Adrenal gland (tissue), 12 donors: ENCODE data around the gene UPP2. TPM values are rescaled to one million over a fixed set of nuclear protein-coding genes. Genes with fewer than 3 reads are reported as not detected.

Experiments
- DNase-seq, 7 donors: peaks; one replicate each; pipeline ENCODE4 v3.0.0-alpha.2; 2019 to 2020
- H3K27ac ChIP-seq, 5 donors: fragments of 200-600 bp; sonication (generic) in 4 of 5; 1 replicate in 3 of 5; 2 replicates in 2 of 5; pipeline versions ENCODE4 v1.5.1 to v1.8.0; 2016 to 2020; ENCODE audit warnings: mild to moderate bottlenecking in 1 of 5
- H3K27me3 ChIP-seq: fragments of 200-600 bp; 2 replicates; pipeline ENCODE4 v1.8.0; 2021
- H3K36me3 ChIP-seq, 2 donors: fragments of 200-600 bp; replicated peaks in 1 of 2; 1 replicate in 1 of 2; 2 replicates in 1 of 2; pipeline versions ENCODE4 v1.5.1 to v1.8.0; 2018 to 2022
- H3K4me1 ChIP-seq, 2 donors: fragments of 200-600 bp; replicated peaks in 1 of 2; 1 replicate in 1 of 2; 2 replicates in 1 of 2; pipeline versions ENCODE4 v1.5.1 to v1.8.0; 2018 to 2021
- H3K4me3 ChIP-seq, 4 donors: fragments of 200-600 bp; sonication (generic) in 3 of 4; one replicate each; pipeline ENCODE4 v1.5.1; 2016 to 2018
- H3K9me3 ChIP-seq, 3 donors: fragments of 200-600 bp; sonication (generic) in 1 of 3; replicated peaks in 1 of 3; 1 replicate in 2 of 3; 2 replicates in 1 of 3; pipeline versions ENCODE4 v1.5.1 to v1.8.0; 2016 to 2021
- POLR2A ChIP-seq, 2 donors: fragments of 450-650 bp; IDR thresholded peaks; one replicate each; pipeline ENCODE4 v1.6.1; 2017; ENCODE audit warnings: antibody characterized with exemption in 2 of 2, mild to moderate bottlenecking in 2 of 2, moderate library complexity in 1 of 2
- WGBS, 4 donors: extraction: QIAGEN DNeasy Blood & Tissue Kit in 2 of 4; methylation state at CpG; one replicate each; pipeline versions ENCODE4 v1.1.5 to v1.1.7; 2013 to 2017; 5-methylcytosine and 5-hydroxymethylcytosine counted together
- intact Hi-C, 2 donors: fragments of 100-400 bp; cut with DNase I; formaldehyde crosslinking; loops; one replicate each; pipeline versions ENCODE4 v1.14.1 to v1.15.0; 2022 to 2023
- polyA plus RNA-seq, 3 donors: library from polyadenylated mRNA; stranded (reverse); fragments of 200-250 nt in 2 of 3; fragments of 350-450 nt in 1 of 3; fragmentation: Illumina TruSeq in 1 of 3; extraction: RNeasy Lipid Tissue Mini Kit (QIAGEN cat#74804) in 1 of 3; gene quantifications; one replicate each; pipeline ENCODE4 v1.2.3, GENCODE V29; 2013 to 2014
- total RNA-seq, 9 donors: library from RNA; depleted of rRNA in 4 of 9; stranded (reverse); fragments of >200 nt in 4 of 9; fragments of 120-200 nt in 1 of 9; fragmentation: NEBNext Ultra II Directional in 1 of 9; extraction: Animal tissue kit (Norgen Biotek cat#: 25700) in 1 of 9; gene quantifications; one replicate each; pipeline versions ENCODE4 v1.1.0 to v1.2.4, GENCODE V29; 2013 to 2023
- TF ChIP-seq, protein P1 (sequence below), 6 experiments: fragments of 450-650 bp in 4 of 6; fragments of 200-600 bp in 2 of 6; sonication (generic) in 1 of 6; IDR thresholded peaks; 1 replicate in 5 of 6; 2 replicates in 1 of 6; pipeline versions ENCODE4 v1.5.1 to v1.8.0; 2016 to 2021; ENCODE audit warnings: antibody characterized with exemption in 6 of 6, mild to moderate bottlenecking in 2 of 6, moderate library complexity in 1 of 6
- donor health status: healthy with polysubstance abuse.
- donor health status: Bipolar disorder and iron deficiency.
- donor health status: DM: yes; HTN: yes; CAD: no.
- donor health status: DM: no; HTN: no; CAD: no.
- donor health status: DM: no; HTN: no; CAD: no.
- donor health status: DM: yes; HTN: yes; CAD: no.

UPP2 gene
- total and polyA plus RNA-seq, 12 donors: 0.05 to 0.18 (median 0.07) TPM; not detected in 6

DNA sequence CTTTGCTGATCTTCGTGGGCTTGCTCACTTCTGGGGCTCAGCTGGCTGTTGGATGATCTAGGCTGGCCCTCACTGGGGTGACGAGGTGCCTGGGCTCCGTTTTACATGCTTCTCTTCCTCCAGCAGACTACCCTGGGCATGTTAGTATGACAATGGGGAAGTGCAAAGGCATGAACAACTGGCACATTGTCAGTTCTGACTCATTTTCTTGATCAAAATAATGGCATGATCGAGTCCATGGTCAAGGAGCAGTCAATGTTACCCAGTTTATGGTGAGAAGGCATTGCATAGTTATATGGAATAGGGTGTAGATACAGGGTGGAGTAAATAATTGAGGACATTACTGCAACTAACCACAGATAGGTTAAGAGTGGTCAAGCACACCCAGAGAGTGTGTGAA, 10.0 kb upstream of the UPP2 start:
- no peak for DNase-seq
- TF ChIP-seq POLR2A (IDR thresholded peaks at IDR 0.05): no peak
- TF ChIP-seq, protein P1, sequence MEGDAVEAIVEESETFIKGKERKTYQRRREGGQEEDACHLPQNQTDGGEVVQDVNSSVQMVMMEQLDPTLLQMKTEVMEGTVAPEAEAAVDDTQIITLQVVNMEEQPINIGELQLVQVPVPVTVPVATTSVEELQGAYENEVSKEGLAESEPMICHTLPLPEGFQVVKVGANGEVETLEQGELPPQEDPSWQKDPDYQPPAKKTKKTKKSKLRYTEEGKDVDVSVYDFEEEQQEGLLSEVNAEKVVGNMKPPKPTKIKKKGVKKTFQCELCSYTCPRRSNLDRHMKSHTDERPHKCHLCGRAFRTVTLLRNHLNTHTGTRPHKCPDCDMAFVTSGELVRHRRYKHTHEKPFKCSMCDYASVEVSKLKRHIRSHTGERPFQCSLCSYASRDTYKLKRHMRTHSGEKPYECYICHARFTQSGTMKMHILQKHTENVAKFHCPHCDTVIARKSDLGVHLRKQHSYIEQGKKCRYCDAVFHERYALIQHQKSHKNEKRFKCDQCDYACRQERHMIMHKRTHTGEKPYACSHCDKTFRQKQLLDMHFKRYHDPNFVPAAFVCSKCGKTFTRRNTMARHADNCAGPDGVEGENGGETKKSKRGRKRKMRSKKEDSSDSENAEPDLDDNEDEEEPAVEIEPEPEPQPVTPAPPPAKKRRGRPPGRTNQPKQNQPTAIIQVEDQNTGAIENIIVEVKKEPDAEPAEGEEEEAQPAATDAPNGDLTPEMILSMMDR (IDR thresholded peaks at IDR 0.05): no peak
- no peaks in the 10 kb centered on the region for H3K4me1 ChIP-seq

DNA sequence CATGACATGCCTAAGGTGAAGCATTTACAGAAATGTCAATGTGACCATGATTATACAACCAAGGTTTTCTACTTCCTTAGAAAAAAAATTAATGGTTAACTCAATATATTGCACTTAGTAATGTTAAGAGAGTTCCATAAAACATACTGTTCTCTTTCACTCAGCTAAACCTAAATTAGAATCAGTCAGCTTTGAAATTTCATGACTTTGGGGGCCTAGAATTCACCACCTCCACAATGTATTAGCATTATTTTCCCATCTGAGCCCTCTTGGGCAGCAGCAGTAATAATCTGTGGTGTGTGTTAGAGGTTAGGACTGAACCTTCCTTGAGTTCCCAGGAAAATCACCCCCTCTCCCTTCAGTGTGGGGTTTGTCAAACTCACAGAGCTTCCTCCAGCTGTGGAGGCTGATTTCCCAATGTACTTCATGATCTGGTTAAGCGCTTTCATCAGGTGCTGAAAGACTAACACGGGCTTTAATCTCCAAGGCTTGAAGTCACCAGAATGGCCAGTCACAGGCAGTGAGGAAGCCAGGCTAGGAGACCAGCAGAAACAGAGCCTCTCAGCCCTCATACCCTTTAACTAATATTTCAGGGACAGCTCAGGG, 7.1 kb upstream of the UPP2 start:
- intact Hi-C loops: no loop called here
- no peak overlapping the region for H3K27ac ChIP-seq
- DNase-seq: no peak

More for the DNA sequence above, 10.0 kb upstream of the UPP2 start:
- no peaks in the 10 kb centered on the region for H3K9me3 ChIP-seq
- WGBS, 4 donors: 65 to 84% (median 70%) methylated on average over 4 of the region's 4 CpGs
- intact Hi-C loops: no loop called here
- H3K27ac ChIP-seq: no peak overlapping the region
- H3K4me3 ChIP-seq: no peak overlapping the region
- H3K36me3 ChIP-seq: no peaks in the 10 kb centered on the region
- no peaks in the 10 kb centered on the region for H3K27me3 ChIP-seq

DNA sequence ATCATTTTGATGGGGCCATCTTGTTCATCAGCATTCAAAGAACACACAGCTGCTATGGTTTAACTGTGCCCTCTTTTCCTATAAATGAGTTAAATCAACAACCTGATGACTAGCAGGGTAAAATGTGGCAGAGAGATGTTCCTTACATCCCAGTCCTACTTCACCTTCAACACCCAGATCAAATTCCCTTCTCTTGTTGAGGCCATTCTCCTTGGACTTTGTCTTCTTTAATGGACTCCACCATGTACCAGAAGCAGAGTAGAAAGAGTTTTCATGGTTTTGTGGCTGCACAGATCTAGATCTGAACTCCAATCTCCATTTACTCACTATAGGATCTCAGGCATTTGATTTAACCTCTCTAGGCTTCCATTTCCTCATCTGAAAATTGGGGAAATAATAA, 6.4 kb upstream of the UPP2 start:
- Histone ChIP-seq H3K36me3 (no peaks in the 10 kb centered on the region), H3K27ac (no peak overlapping the region), H3K9me3 (no peaks in the 10 kb centered on the region), H3K4me1 (no peaks in the 10 kb centered on the region), H3K27me3 (no peaks in the 10 kb centered on the region), H3K4me3 (no peak overlapping the region)
- no peak for TF ChIP-seq POLR2A (IDR thresholded peaks at IDR 0.05)
- TF ChIP-seq, protein P1 (IDR thresholded peaks at IDR 0.05): no peak
- intact Hi-C loops: no loop called here
- DNase-seq: no peak

More for the DNA sequence above, 7.1 kb upstream of the UPP2 start:
- no peak for TF ChIP-seq POLR2A (IDR thresholded peaks at IDR 0.05)
- TF ChIP-seq, protein P1 (IDR thresholded peaks at IDR 0.05): no peak
- Histone ChIP-seq H3K4me1 (no peaks in the 10 kb centered on the region), H3K4me3 (no peak overlapping the region), H3K36me3 (no peaks in the 10 kb centered on the region), H3K27me3 (no peaks in the 10 kb centered on the region), H3K9me3 (no peaks in the 10 kb centered on the region)
- WGBS, 4 donors: 85 to 93% (median 90%) methylated on average over 2 of the region's 2 CpGs

DNA sequence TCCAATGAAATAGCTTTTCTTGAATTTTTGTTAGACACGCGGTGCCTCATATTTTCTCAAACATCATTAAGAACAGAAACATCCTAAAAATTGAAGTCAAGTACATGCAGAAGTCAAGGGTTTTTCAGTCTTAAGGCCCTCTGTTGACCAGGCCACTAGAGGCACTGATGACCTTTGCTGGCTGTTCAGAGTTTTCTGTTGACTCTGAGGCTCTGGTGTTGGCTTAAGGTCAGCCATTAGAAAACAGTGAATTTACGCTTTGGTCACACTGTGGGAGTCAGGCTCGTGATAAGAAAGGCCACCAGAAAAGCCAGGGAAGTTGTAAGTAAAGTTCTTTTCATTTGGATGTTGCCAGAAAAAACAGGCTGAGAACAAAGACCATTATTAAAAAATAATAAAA, 5.8 kb upstream of the UPP2 start:
- H3K4me3 ChIP-seq: no peak overlapping the region
- no peak for DNase-seq
- no peaks in the 10 kb centered on the region for H3K4me1 ChIP-seq
- no peaks in the 10 kb centered on the region for H3K36me3 ChIP-seq
- no peak overlapping the region for H3K27ac ChIP-seq
- TF ChIP-seq, protein P1 (IDR thresholded peaks at IDR 0.05): no peak
- TF ChIP-seq POLR2A (IDR thresholded peaks at IDR 0.05): no peak
- intact Hi-C loops: no loop called here
- no peaks in the 10 kb centered on the region for H3K27me3 ChIP-seq
- H3K9me3 ChIP-seq: no peaks in the 10 kb centered on the region
- WGBS, 4 donors: 88 to 93% (median 89%) methylated on average over 4 of the region's 4 CpGs
